HG02642 (cell line): ENCODE data around the gene PELI2.

Source experiments
- ATAC-seq: cut with Tn5 transposase; IDR thresholded peaks from one replicate; pipeline ENCODE4 v1.9.1; 2021; ENCODE audit warnings: mild to moderate bottlenecking; ENCODE audit not compliant: unreplicated experiment, poor library complexity

The PELI2 gene

DNA sequence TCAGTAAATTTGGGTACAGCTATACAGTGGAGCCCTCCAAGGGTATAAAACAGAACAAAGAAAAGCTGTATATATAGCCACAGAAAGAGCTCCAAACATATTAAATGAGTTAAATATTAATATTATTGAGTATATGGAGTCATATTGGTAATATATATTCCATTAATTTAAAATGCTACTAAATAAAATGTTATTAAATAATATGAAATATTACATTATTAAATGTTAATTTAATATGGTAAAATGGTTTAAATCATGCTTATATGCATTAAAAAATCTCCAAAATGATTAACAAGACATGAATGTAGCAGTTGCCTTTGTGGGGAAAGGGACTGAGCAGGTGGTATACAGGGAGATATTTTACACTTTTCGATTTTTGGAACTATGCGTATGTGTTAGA lies 164.0 kb downstream of the PELI2 start:
- ATAC-seq, result no peak

DNA sequence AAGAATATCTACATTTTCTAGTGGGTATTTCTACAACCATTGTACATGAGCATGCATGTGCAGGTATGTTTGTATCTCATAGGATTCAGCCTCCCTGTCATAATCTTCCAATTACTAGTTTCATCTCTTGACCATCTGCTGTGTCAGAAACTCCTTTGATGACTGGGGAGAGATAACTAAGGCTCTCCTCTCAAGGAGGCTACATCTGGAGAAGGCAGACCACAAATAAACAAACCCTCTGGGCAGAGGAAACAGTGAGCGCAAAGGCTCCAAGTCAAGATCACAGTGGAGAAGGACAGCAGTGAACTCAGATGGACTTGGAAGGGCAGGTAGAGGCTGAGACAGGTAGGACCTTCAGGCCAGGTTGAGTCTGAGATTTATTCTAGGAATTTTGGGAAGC lies 166.4 kb downstream of the PELI2 start:
- ATAC-seq, result no peak

DNA sequence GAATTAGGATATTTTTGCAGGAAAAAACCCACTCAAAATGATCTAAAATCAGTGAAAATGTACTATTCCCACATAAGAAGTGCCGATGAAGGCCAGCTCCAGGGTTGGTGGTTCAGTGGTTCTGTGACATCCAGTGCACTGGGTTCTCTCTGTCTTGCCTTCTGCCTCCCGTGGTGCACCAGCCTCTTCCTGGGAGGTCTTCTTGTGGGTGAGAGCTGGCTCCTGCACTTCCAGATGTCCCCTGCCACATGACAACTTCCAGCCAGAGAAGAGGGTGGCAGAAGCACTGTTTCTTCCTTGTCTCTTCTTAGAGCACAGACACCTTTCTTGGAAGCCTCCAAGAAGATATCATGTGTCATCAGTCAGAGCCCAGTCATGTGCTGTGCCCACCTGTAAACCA lies 170.9 kb downstream of the PELI2 start:
- no peak for ATAC-seq

DNA sequence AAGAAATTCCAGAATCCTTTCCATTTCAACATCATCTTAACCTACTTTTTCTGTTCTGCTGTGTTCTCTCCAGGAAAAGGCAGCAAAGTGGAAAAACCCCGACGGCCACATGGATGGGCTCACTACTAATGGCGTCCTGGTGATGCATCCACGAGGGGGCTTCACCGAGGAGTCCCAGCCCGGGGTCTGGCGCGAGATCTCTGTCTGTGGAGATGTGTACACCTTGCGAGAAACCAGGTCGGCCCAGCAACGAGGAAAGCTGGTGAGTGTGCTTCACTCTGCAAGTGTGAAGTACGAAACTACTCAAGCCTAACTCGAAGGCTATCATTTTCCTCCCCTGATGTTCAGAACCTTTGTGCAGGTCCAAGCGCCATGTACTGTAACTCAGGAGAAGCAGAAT lies 172.0 kb downstream of the PELI2 start:
- no peak for ATAC-seq

DNA sequence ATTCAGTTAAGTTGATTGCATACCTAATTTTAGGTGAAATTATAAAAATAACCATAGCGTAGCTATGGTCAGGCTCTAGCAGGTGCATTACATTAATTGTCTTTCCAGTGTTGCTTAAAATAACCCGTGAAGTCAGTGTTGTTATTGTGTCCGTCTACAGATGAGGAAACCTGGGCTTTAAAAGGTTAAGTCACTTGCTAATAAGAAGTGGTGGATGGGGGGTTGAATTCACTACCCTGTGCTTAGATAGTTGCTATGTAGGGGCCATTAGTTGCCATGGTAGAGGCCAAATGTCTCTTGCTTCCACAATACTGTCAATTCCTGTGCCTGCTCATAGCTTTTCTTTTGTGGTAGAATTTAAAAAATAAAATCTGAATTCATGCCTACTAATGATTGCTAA lies 174.8 kb downstream of the PELI2 start:
- no peak for ATAC-seq

DNA sequence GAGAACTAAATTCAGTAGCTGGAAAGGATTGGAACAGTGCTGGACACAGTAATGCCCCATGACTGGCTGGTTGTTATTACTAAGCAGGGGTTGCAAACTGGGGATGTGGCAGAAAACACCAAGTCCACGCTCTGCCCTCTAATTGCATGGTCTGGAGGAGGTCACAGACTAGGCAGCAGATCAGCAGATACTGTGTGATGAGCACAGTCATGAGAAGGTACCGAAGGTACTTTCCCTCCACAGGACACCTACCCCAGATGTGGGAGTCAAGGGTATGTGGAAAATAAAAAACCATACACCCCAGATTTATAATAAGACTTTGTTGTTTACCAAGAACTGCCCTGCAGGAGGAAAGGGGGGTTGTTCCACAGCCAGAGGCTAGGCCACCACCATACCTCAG lies 175.3 kb downstream of the PELI2 start:
- ATAC-seq, result no peak

DNA sequence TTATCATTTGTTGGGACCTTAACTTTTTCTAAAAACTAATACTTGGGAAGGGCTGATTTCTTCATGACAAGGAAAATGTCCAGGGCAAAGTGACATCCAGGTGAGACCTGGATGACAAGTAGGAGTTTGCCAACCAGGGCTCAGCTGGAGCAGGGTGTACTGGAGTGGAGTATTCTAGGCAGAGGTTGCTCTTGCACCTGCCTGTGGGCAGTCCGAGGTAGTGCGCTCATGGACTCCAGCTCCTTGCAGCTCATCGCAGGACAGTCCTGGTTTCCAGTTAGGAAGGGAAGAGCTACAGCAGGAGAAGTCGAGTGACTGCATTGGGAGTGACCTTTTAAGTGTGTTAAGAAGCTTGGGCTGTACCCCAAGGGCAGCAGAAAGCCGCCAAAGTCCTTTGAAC lies 175.9 kb downstream of the PELI2 start:
- ATAC-seq, result no peak

DNA sequence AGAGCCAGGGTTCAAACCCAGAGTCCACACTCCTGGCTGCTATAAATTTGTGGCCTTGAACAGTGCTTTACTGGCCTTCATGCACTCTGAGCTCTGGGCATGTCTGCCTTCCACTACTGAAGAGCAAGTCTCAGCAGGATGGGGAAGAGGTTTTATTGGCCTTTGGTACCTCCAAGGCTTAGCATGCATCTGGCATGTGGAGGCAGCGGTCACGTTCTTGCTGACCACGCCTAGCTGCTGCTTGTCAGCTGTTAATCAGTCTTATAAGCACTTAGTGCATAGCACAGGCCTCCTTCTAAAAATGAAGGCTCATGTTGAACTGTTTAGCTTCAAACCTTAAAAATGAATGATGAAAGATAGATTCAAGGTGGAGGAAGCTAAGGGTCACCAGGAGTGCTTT lies 177.5 kb downstream of the PELI2 start:
- ATAC-seq, result no peak

DNA sequence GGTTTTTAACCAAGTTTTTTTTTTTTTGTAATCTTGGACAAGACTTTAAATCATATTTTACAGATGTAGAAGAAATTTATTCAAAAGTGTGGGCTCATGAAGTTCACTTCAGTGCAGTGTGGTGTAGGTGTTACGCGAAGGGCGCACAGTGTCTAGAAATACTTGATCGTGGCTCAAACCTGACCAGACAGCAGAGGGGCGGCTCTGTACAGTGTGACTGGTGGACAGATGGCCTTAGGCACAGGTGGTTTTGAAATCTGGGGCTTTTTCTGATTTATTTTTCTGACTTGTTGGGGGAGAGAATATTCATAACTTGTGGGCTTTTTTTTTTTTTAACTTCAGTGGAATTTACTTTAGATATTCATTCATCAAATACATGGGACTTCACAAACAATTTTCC lies 179.2 kb downstream of the PELI2 start:
- no peak for ATAC-seq

DNA sequence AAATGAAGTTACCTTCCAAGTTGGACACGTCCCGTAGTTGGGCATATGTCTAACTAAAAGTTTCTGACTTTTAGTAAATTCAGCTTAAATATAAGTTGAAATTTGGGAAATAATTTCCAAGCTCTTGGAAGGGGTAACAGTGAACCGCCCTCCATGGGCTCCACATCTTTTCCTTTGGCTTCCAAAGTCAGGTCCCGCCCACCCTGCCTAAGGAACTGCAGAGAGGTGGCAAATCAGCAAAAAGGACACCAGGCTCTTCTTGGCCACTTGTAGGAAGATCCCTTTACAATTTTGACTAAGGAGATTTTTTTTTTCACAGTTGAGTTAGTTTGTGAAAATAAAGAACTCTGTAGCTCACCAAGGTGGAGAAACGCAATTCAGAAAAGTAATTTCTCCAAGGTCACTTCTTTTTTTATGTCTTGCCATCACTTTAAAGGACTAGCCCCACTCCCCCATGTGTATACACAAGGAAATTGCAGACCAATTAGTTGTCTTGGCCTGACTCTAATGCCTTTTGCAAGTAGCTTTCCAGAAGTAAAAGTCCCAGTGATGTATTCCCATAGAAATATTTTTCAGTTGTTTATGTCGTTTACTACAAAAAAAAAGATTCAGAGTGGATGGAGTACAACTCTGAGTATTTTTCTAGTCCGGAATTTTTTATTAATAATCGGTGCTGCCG lies 181.2 kb downstream of the PELI2 start:
- no peak for ATAC-seq

DNA sequence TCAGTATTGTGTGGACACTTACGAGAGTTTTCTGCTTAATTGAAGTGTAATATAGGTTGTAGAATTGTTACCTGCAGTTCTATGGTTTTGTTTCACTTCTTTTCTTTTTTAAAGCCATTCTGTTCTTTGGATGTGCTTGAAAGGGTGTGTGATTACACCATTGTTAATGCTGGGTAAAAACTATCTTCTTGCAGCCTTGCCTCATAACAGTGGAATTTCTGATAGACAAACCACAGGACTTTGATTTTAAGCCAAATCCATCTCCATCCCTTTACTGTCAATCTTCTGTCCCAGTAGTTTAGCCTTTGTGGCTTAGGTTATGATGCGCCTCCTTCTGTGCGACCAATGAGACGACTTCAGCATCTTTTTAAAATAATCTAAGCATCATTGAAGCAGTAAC lies 182.3 kb downstream of the PELI2 start:
- ATAC-seq, result no peak

DNA sequence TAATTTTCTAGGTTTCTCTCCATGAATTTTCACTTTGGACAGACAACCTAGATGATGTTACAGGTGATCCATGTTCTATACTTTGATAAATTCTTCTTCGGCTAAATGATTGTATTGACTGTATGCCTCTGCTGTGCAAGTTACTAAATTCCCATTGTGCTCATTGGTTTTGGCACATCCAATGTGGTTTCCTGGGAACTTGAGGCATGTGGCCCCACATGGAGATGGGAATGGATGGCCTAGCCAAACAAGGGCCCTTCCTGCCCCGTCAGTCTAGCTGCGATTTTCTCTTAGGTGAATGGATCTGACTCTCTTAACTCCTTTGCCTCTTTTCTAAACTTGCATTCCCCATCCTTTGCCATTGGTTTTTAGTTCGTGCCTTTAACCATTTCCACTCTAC lies 186.2 kb downstream of the PELI2 start:
- ATAC-seq, result no peak

DNA sequence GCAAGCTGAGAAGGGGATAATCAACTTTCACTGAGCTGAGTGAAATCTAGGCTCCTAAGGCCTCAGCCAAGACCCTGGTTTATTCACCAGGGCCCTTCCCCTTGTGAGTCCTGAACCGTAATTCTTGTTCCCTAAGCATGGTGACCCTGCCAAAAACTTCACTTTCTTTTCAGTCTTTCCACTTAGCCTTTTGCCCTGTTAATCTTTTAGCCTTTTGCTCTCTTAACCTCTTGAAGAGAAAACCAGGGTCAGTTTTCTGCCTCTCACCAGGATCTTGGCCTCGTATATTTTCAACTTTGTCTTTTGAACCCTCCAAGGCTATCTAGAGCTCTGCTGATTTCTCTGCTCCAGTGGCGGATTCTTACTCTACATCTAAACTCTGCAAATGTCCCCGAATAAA lies 191.0 kb downstream of the PELI2 start:
- ATAC-seq, result no peak

DNA sequence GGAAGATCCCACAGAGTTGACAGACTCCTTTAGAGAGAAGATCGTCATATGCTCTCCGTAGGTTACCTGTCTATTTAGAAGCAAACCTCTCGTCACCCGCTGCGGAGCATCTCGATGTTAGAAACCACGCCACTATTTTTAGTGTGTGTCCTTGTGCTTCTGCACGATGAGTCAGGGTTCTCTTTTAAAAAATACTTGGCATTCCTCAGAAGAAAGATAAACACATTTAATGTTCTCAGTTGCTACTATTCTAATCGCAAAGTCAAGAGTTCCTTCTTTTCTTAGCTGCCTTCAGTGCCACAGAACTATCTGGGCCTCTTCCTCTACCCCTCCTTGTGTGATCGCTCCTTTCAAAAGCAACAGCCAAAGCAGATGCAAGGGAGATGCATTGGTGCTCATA lies 192.4 kb downstream of the PELI2 start:
- no peak for ATAC-seq

DNA sequence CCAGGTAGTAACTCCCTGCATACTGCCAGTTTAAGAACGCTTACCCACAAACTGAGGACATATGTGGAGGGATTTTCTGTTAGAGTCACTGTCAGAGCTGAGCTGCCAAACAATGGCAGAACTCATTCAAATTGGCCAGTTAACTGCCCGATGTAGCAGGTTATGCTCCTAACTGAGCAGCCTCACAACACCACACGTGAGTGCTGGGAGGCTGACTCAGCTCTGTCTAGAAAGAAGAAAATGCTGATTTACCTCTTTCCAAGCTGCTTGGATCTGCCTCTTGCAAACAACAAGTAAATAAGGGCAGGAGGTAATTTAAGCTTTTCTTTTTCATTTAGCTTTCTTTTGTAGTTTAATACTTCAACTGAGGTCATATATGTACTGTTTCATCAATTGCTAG lies 195.6 kb downstream of the PELI2 start:
- no peak for ATAC-seq

DNA sequence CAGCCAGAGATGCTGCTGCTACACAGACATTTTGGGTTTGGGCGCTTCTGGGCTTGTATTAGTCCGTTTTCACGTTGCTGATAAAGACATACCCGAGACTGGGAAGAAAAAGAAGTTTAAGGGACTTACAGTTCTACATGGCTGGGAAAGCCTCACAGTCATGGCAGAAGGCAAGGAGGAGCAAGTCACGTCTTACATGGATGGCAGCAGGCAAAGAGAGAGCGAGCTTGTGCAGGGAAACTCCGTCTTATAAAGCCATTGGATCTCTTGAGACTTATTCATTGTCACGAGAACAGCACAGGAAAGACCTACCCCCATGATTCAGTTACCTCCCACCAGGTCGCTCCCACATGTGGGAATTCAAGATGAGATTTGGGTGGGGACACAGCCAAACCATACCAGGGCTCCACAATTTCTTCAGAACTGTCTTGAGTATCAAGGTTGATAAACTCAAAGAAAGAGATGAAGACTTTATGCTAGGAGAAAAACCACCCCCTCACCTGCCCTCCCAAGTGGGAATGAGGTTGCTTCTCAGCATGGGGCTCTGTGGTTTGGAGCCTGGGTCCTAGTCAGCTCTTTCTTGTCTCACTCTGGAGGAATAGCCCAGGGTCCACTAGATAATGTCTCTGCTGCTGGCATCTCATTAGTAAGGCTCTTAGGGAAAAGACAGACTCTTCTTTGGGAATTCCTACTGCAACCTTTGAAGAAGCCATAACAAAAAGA lies 200.3 kb downstream of the PELI2 start:
- no peak for ATAC-seq

DNA sequence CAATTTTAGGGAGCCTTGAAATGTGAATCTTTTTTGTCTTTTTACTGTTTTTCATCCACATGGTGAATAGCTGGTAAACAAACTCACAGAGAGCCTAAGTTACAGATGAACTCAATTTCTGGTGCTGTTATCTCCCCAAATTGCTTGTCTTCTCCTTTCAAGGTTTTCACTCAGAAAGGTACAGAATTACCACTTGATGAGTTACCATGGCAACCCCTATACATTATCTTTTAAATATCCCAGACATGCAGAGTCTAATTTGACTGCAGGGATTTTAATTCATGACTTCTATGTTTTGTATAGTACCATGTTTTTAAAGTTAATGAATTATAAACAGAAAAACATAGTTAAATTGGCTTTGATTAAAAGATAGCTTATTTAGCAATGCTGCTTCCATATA lies 203.7 kb downstream of the PELI2 start:
- ATAC-seq, result no peak

DNA sequence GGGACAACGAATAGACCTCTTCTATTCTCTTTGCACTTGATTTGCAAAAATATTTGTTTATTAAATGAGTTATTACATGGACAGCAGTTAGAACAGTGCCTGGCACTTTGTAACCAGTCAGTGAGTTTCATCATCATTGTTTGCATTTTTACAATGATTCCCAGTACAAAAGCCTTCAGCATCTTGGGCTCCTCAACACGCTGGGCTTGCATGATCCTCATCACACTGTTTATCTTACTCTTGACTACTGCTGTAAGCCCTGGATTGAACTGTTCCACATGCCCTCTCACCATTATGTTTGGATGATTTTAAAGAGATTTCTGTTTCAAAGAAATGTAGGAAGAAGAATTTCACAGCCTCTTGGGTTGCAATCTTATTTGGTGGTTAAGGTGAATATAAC lies 204.3 kb downstream of the PELI2 start:
- ATAC-seq, result no peak

DNA sequence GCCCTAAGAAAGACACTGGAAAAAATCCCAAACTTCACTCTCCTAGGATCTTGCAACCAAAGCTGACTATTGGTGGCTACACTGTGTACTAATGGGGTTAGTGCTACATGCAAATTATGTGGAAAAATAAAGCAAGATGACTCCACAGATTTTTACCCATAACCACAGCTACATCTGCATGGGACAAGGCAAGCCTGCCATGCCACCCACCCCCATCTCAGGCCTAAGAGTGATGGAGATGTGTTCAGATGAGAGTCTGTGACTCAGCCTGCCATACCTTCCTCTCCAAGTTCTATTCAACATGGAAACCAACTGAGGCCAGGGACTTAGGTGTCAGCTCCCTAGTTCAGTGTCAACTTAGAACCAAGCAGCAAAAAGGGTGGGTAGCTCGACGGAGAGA lies 206.2 kb downstream of the PELI2 start:
- ATAC-seq, result no peak

DNA sequence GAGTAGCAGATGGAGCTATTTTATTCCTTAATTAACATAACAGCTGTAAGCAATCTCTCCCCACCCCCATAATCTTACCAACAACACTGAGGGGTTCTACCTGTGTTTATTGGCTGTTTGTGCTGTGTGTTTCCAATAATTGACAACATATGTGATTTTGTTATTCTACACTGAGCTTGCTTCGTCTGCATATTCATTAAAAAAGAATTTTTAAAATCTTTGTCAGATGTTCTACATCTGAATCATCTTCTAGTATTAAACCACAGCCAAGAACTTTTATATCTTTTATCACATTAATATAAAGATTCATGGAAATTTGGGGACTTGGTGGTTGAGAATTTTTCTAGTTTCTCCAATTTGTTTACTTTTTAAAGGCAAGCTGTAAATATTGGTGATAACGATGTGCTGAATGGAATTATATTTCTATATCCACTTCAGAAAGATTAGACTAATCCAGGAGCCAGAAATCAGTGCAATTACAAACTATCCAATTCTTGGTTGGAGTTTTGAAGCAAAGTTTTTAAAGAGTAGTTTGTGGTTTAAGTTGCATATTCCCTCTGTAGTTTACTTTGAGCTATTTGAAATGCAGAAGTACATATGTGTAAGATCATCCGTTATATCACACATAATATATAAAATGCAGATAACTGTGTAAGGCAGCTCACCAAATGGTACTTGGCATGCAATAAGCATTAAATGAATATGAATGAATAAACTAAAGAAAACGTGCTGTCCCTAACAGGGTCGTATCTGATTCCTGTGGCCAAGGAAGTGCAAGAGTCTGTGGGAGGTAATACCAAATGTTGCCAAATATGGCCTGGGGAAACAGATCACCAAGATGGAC lies 206.9 kb downstream of the PELI2 start:
- ATAC-seq, result no peak

DNA sequence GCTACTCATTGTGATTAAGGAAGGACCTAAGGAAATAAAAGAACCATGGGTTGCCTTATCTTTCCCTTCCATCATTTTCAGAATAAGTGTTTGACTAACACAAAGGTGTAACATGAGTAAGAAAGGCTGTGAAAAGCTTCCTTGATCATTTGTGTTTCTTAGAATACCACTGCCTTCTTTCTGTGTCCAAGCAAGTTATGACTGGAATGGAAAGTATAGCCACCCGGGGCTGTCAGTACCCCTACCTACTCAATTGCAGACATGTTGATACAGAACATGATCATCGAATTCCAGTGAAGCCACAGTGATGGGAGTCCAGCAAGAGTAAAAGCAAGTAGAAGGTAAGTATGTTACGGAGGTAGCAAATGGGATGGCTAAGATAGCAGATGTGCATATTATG lies 209.8 kb downstream of the PELI2 start:
- no peak for ATAC-seq
